ENCODE measurements around the gene OR52B6.
"Not testable (repeated sequence)": the region's sequence is repeated elsewhere in the genome, so short reads cannot be mapped to it uniquely, and the experiment has no call there.

The OR52B6 gene

GRCh38 chr11:5580577-5580976, at the start of gene OR52B6:
Gene OR52B6 (plus strand): TSS chr11:5580877. CDS start chr11:5580877, 0 bp downstream.
- DNase-seq (ENCODE audit: low spot score), result no peak

- no peak for DNase-seq (ENCODE audit: low spot score)
Measured at GRCh38 chr11:5531053-5531831, 49.4 kb upstream of the OR52B6 start.

- no peak for DNase-seq (ENCODE audit: low spot score)
Measured at GRCh38 chr11:5534046-5534445, 46.6 kb upstream of the OR52B6 start.

GRCh38 chr11:5536482-5536881, 44.2 kb upstream of the OR52B6 start:
- DNase-seq (ENCODE audit: low spot score), result no peak

- DNase-seq (ENCODE audit: low spot score), result no peak
Measured at GRCh38 chr11:5541427-5541826, 39.2 kb upstream of the OR52B6 start.

- DNase-seq (ENCODE audit: low spot score), result no peak
Measured at GRCh38 chr11:5546457-5546856, 34.2 kb upstream of the OR52B6 start.

GRCh38 chr11:5547982-5548381, 32.7 kb upstream of the OR52B6 start:
- no peak for DNase-seq (ENCODE audit: low spot score)

- DNase-seq (ENCODE audit: low spot score), result no peak
Measured at GRCh38 chr11:5548440-5548839, 32.2 kb upstream of the OR52B6 start, which contains the start of gene OR52H1. Gene OR52H1 (minus strand): TSS chr11:5548540. CDS start chr11:5545505, 3,035 bp downstream.

GRCh38 chr11:5550440-5551095, 30.1 kb upstream of the OR52B6 start:
- DNase-seq (ENCODE audit: low spot score), result no peak

GRCh38 chr11:5553343-5553742, 27.3 kb upstream of the OR52B6 start:
- DNase-seq (ENCODE audit: low spot score), result no peak

GRCh38 chr11:5556596-5557188, 24.0 kb upstream of the OR52B6 start:
- DNase-seq (ENCODE audit: low spot score), result no peak

- DNase-seq (ENCODE audit: low spot score), result no peak
Measured at GRCh38 chr11:5557751-5558150, 22.9 kb upstream of the OR52B6 start.

- DNase-seq (ENCODE audit: low spot score), result no peak
Measured at GRCh38 chr11:5564259-5565019, 16.2 kb upstream of the OR52B6 start.

- no peak for DNase-seq (ENCODE audit: low spot score)
Measured at GRCh38 chr11:5574654-5575053, 6.0 kb upstream of the OR52B6 start.

GRCh38 chr11:5575152-5575551, 5.5 kb upstream of the OR52B6 start:
- no peak for DNase-seq (ENCODE audit: low spot score)

- no peak for DNase-seq (ENCODE audit: low spot score)
Measured at GRCh38 chr11:5577101-5577500, 3.6 kb upstream of the OR52B6 start.

GRCh38 chr11:5581014-5581413, 337 bp downstream of the OR52B6 start:
- no peak for DNase-seq (ENCODE audit: low spot score)

GRCh38 chr11:5584458-5584857, 3.8 kb downstream of the OR52B6 start:
- not testable (repeated sequence) for DNase-seq (ENCODE audit: low spot score)

- not testable (repeated sequence) for DNase-seq (ENCODE audit: low spot score)
Measured at GRCh38 chr11:5589906-5590305, 9.2 kb downstream of the OR52B6 start.

- no peak for DNase-seq (ENCODE audit: low spot score)
Measured at GRCh38 chr11:5591613-5592012, 10.9 kb downstream of the OR52B6 start.

- no peak for DNase-seq (ENCODE audit: low spot score)
Measured at GRCh38 chr11:5592615-5593014, 11.9 kb downstream of the OR52B6 start.

- DNase-seq (ENCODE audit: low spot score), result no peak
Measured at GRCh38 chr11:5593146-5593545, 12.5 kb downstream of the OR52B6 start.
